Pancreas (tissue), 10 donors: ENCODE data around the gene FZD4. TPM values are rescaled to one million over a fixed set of nuclear protein-coding genes. Genes with fewer than 3 reads are reported as not detected.
A peak's percentile ranks its signal among the peaks of the same experiment; 100 is the strongest.

ENCODE experiments used
- ATAC-seq, 4 donors: fragments of 200-7000 bp; cut with Tn5 transposase; one replicate each; pipeline versions ENCODE4 v1.8.0 to v1.9.1; 2020; ENCODE audit warnings: mild to moderate bottlenecking in 4 of 4, moderate library complexity in 4 of 4
- DNase-seq, 6 donors: peaks; one replicate each; pipeline ENCODE4 v3.0.0-alpha.2; 2020
- FAIRE-seq: peaks from 2 replicates; lab custom pipeline; 2012; peaks lifted over from hg19 to GRCh38; lab: Jason Lieb, UNC
- H3K27ac ChIP-seq, 4 donors: fragments of 200-600 bp; sonication (generic); 1 replicate in 3 of 4; 2 replicates in 1 of 4; pipeline versions ENCODE4 v1.5.0 to v1.8.0; 2020
- H3K27me3 ChIP-seq, 4 donors: fragments of 200-600 bp; one replicate each; pipeline ENCODE4 v1.8.0; 2021
- H3K36me3 ChIP-seq, 3 donors: fragments of 200-600 bp; sonication (generic) in 1 of 3; one replicate each; pipeline versions ENCODE4 v1.5.0 to v1.8.0; 2020 to 2021
- H3K4me1 ChIP-seq, 3 donors: fragments of 200-600 bp; one replicate each; pipeline ENCODE4 v1.8.0; 2021
- H3K4me3 ChIP-seq, 4 donors: fragments of 200-600 bp; sonication (generic) in 2 of 4; one replicate each; pipeline versions ENCODE4 v1.5.0 to v1.8.0; 2020 to 2021
- H3K9me3 ChIP-seq, 4 donors: fragments of 200-600 bp; one replicate each; pipeline ENCODE4 v1.8.0; 2021
- WGBS, 2 donors: extraction: QIAGEN DNeasy Blood & Tissue Kit; methylation state at CpG; one replicate each; pipeline ENCODE4 v1.1.7; 2013; 5-methylcytosine and 5-hydroxymethylcytosine counted together
- intact Hi-C, 3 donors: fragments of 100-400 bp; cut with DNase I; formaldehyde crosslinking; loops; one replicate each; pipeline versions ENCODE4 v1.11.1 to v1.14.2; 2022
- polyA plus RNA-seq, 2 donors: library from polyadenylated mRNA; stranded (reverse); fragments of 200-250 nt; gene quantifications; one replicate each; pipeline ENCODE4 v1.2.3, GENCODE V29; 2013
- total RNA-seq, 6 donors: library from RNA; stranded (reverse); fragmentation: NEBNext Ultra II Directional in 4 of 6; extraction: Animal tissue kit (Norgen Biotek cat#: 25700) in 4 of 6; gene quantifications; one replicate each; pipeline versions ENCODE4 v1.2.1 to v1.2.4, GENCODE V29; 2021 to 2023
- TF ChIP-seq, protein P1 (sequence below), 4 donors: fragments of 200-600 bp; sonication (generic) in 3 of 4; IDR thresholded peaks; one replicate each; pipeline versions ENCODE4 v1.5.0 to v1.8.0; 2021; ENCODE audit warnings: antibody characterized with exemption in 4 of 4
- donor health status: healthy with polysubstance abuse.
- donor health status: DM: no; HTN: no; CAD: no; lungs with moderate emphysema.
- donor health status: DM: no; HTN: no; CAD: no.
- donor health status: control.
- donor health status: control.
- donor health status: Bipolar disorder and iron deficiency.
- donor health status: DM: yes; HTN: yes; CAD: no.
- donor health status: DM: no; HTN: no; CAD: no.
- donor health status: DM: no; HTN: no; CAD: no.
- donor health status: DM: yes; HTN: yes; CAD: no.

Gene FZD4
- total and polyA plus RNA-seq, 8 donors = 4.7 to 10.8 (median 6.0) TPM

DNA sequence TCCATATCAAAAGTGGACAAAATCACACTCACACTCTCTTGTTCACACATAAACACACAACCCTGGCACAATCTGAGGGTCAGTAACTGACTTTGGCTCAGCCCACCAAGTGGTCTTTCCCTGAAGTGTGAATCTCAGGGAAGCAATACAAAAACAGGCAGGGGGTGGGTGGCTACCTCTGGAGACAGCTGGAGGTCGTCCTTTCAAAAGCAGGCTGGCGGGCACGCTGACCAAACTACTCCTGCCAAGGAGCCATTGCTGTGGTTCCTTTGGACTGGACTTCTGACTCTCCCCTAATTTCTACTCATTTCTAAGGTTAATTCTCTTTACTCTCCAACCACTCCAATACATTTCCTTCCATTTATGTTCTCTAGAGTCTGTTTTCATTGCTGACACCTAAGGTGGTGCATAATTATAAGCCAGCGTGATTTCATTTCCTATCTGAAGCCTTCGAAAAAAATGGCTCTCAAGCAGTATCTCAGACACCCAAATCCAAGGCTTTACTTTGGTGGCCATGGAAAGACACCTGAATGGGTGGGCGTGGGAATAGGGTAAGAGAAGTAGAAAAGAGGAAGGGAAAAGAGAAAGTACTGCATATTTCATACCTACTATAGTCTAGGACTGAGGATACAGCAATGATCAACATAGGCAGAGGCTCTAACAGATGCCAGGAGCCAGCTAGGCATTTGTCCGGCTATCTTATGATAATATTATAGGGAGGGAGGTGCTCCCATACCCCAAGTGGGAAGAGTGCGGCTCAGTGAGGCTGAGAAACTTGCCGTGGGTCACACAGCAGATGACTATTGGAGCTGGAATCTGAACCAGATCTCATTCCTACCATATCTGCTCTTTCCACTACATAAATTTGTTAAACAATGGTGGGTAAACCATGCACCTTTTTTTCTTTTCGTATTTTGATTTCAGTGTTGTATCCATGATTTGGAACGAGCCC, 22.0 kb downstream of the FZD4 start:
- no peak overlapping the region for H3K4me3 ChIP-seq
- H3K9me3 ChIP-seq = no peaks in the 10 kb centered on the region
- intact Hi-C loops = no loop called here
- H3K27ac ChIP-seq = no peak overlapping the region
- no peaks in the 10 kb centered on the region for H3K27me3 ChIP-seq
- TF ChIP-seq, protein P1, sequence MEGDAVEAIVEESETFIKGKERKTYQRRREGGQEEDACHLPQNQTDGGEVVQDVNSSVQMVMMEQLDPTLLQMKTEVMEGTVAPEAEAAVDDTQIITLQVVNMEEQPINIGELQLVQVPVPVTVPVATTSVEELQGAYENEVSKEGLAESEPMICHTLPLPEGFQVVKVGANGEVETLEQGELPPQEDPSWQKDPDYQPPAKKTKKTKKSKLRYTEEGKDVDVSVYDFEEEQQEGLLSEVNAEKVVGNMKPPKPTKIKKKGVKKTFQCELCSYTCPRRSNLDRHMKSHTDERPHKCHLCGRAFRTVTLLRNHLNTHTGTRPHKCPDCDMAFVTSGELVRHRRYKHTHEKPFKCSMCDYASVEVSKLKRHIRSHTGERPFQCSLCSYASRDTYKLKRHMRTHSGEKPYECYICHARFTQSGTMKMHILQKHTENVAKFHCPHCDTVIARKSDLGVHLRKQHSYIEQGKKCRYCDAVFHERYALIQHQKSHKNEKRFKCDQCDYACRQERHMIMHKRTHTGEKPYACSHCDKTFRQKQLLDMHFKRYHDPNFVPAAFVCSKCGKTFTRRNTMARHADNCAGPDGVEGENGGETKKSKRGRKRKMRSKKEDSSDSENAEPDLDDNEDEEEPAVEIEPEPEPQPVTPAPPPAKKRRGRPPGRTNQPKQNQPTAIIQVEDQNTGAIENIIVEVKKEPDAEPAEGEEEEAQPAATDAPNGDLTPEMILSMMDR (IDR thresholded peaks at IDR 0.05) = no peak
- H3K36me3 ChIP-seq = no peaks in the 10 kb centered on the region
- no peak for FAIRE-seq
- 85 to 86% methylated on average over 11 of the region's 11 CpGs for WGBS, 2 donors
- no peak for ATAC-seq
- no peak for DNase-seq
- peaks cover 0 to 11% (median 0%) of the 10 kb centered on the region in 3 donors for H3K4me1 ChIP-seq

DNA sequence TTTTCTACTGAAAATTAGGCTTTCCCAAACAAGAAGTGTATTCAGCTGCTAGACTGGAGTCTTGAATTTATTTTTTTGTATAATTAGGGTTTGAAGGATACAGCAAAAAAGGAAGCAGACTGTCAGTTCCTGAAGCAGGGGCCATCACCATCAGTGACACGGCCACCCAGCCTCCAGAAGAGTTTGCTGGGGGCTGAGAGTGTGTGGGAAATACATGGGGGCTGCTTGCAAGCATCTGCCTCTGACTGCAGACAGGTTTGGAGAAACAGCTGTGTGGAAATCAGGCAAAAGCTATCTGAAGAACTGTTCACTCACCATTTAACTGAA, 23.0 kb downstream of the FZD4 start:
- ATAC-seq = no peak
- FAIRE-seq = no peak
- H3K4me3 ChIP-seq = no peak overlapping the region
- no peaks in the 10 kb centered on the region for H3K9me3 ChIP-seq
- H3K27me3 ChIP-seq = no peaks in the 10 kb centered on the region
- TF ChIP-seq, protein P1 (IDR thresholded peaks at IDR 0.05) = no peak
- H3K27ac ChIP-seq = no peak overlapping the region
- H3K4me1 ChIP-seq = peaks cover 0 to 11% (median 0%) of the 10 kb centered on the region in 3 donors
- intact Hi-C loops = no loop called here
- 85 to 91% methylated on average over 1 of the region's 1 CpG for WGBS, 2 donors
- DNase-seq = no peak
- no peaks in the 10 kb centered on the region for H3K36me3 ChIP-seq

DNA sequence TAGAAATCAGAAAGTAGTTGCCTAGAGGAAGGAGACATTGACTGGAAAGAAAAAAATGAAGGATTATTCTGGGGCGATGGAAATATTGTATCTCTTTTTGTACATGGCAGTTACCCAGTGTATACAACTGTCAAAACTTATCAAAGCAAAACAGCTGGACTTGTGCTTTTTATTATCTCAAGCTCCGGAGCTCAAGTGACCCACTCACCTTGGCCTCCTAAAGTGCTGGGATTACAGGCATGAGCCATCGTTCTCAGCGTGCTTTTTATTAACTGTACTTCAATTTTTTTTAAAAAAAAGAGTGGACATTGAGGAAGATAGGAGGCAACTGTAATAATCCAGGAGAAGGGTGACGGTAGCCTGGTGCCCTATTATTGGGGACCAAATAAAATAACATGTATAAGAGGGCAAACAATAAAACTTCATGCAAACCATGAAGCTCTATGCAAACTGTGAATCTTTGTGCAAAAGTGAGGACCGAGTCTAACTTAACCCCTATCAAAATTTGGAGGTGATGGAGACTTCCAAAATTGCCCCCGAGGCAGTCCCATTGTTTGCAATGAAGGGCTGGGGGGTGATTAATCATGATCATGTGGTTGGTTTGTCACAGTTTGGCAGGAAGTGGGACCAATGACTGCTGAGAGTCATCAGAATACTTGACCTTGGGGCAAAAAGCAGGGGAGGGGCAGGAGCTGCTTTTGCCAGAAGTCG, 23.5 kb downstream of the FZD4 start:
- TF ChIP-seq, protein P1 (IDR thresholded peaks at IDR 0.05) = no peak
- no peak for FAIRE-seq
- 27 to 28% methylated on average over 8 of the region's 8 CpGs for WGBS, 2 donors

DNA sequence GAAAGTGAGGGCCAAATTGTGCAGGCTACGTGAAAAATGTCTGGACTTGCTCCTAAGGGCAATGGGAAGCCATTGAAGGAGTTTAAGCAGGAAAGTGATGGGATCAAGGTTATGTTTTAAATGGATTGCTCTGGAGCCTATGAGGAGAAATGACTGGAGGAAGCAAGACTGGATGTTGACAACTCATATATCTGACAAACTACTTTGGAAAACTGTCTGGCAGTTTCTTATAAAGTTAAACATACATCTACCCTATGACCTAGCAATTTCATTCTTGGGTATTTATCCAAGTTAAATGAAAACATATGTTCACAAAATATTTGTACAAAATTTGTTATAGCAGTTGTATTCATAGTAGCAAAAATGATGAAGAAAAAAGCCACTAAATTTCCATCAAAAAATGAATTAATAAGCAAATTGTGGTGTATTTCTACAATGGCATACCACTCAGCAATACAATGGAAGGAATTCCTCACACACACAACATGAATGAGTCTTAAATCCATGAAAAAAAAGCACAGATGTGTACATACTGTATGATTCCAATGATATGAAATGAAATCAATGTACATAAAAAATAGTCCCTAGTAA, 24.1 kb downstream of the FZD4 start:
- H3K4me3 ChIP-seq = no peak overlapping the region
- H3K36me3 ChIP-seq = no peaks in the 10 kb centered on the region
- peaks cover 0 to 11% (median 0%) of the 10 kb centered on the region in 3 donors for H3K4me1 ChIP-seq
- FAIRE-seq (no peak), DNase-seq (no peak), ATAC-seq (no peak)
- 90 to 95% methylated on average over 1 of the region's 1 CpG for WGBS, 2 donors
- TF ChIP-seq, protein P1 (IDR thresholded peaks at IDR 0.05) = no peak
- no peaks in the 10 kb centered on the region for H3K9me3 ChIP-seq
- H3K27me3 ChIP-seq = no peaks in the 10 kb centered on the region
- no peak overlapping the region for H3K27ac ChIP-seq
- intact Hi-C loops = no loop called here

More for the DNA sequence above, 23.5 kb downstream of the FZD4 start:
- no peak overlapping the region for H3K27ac ChIP-seq
- H3K4me3 ChIP-seq = no peak overlapping the region
- no peaks in the 10 kb centered on the region for H3K36me3 ChIP-seq
- no peaks in the 10 kb centered on the region for H3K9me3 ChIP-seq
- ATAC-seq (peak in 3 of 4 donors; percentile 47 to 56 (median 54)), DNase-seq (no peak)
- H3K4me1 ChIP-seq = peaks cover 0 to 11% (median 0%) of the 10 kb centered on the region in 3 donors
- intact Hi-C loops = no loop called here
- H3K27me3 ChIP-seq = no peaks in the 10 kb centered on the region
